HuH-7.5 (cell line): Measurements from ENCODE around the gene MMP7.
"Not testable (repeated sequence)": the region's sequence is repeated elsewhere in the genome, so short reads cannot be mapped to it uniquely, and the experiment has no call there.

Source experiments
- DNase-seq: peaks from one replicate; pipeline ENCODE4 v3.0.0; 2011; ENCODE audit warnings: low spot score

MMP7 gene

GRCh38 chr11:102538932-102539331 lies 8.4 kb upstream of the MMP7 start:
- no peak for DNase-seq

GRCh38 chr11:102534261-102534872 lies 3.8 kb upstream of the MMP7 start:
- DNase-seq: no peak

- no peak for DNase-seq
These were observed 1.9 kb downstream of the MMP7 start for GRCh38 chr11:102528618-102529017.

GRCh38 chr11:102527684-102528083 lies 2.9 kb downstream of the MMP7 start:
- DNase-seq: no peak

- DNase-seq: no peak
These were observed 3.5 kb downstream of the MMP7 start for GRCh38 chr11:102527041-102527440.

- no peak for DNase-seq
These were observed 6.7 kb downstream of the MMP7 start for GRCh38 chr11:102523887-102524286.

- no peak for DNase-seq
These were observed 7.4 kb downstream of the MMP7 start for GRCh38 chr11:102523189-102523570.

GRCh38 chr11:102522312-102523188 lies 8.0 kb downstream of the MMP7 start:
- no peak for DNase-seq

- no peak for DNase-seq
These were observed 9.4 kb downstream of the MMP7 start for GRCh38 chr11:102521121-102521520.

- no peak for DNase-seq
These were observed 10.0 kb downstream of the MMP7 start for GRCh38 chr11:102520514-102520913.

GRCh38 chr11:102518296-102519094 lies 12.1 kb downstream of the MMP7 start:
- no peak for DNase-seq

- no peak for DNase-seq
These were observed 12.9 kb downstream of the MMP7 start for GRCh38 chr11:102517670-102518069.

- DNase-seq: no peak
These were observed 14.4 kb downstream of the MMP7 start for GRCh38 chr11:102516179-102516578.

- DNase-seq: no peak
These were observed 16.7 kb downstream of the MMP7 start for GRCh38 chr11:102513869-102514268.

- no peak for DNase-seq
These were observed 20.0 kb downstream of the MMP7 start for GRCh38 chr11:102510439-102511135.

GRCh38 chr11:102502831-102503230 lies 27.7 kb downstream of the MMP7 start:
- DNase-seq: not testable (repeated sequence)

- DNase-seq: no peak
These were observed 29.7 kb downstream of the MMP7 start for GRCh38 chr11:102500829-102501228.

- DNase-seq: no peak
These were observed 30.6 kb downstream of the MMP7 start for GRCh38 chr11:102499931-102500330.

GRCh38 chr11:102499151-102499550 lies 31.4 kb downstream of the MMP7 start:
- no peak for DNase-seq

GRCh38 chr11:102497061-102497460 lies 33.5 kb downstream of the MMP7 start:
- no peak for DNase-seq

GRCh38 chr11:102495161-102496042 lies 35.1 kb downstream of the MMP7 start:
- DNase-seq: no peak
